Activated CD4-positive, CD25-positive, alpha-beta regulatory T cell treated with anti-CD3 and anti-CD28 coated beads, Interleukin-2, amount 50 U/mL, for 16 hours (primary cell): ENCODE data around the gene TFR2.

Experiments used
- DNase-seq: peaks from one replicate; pipeline ENCODE4 v3.0.0-alpha.2; 2020; ENCODE audit warnings: low read depth, low spot score

TFR2 gene

DNA sequence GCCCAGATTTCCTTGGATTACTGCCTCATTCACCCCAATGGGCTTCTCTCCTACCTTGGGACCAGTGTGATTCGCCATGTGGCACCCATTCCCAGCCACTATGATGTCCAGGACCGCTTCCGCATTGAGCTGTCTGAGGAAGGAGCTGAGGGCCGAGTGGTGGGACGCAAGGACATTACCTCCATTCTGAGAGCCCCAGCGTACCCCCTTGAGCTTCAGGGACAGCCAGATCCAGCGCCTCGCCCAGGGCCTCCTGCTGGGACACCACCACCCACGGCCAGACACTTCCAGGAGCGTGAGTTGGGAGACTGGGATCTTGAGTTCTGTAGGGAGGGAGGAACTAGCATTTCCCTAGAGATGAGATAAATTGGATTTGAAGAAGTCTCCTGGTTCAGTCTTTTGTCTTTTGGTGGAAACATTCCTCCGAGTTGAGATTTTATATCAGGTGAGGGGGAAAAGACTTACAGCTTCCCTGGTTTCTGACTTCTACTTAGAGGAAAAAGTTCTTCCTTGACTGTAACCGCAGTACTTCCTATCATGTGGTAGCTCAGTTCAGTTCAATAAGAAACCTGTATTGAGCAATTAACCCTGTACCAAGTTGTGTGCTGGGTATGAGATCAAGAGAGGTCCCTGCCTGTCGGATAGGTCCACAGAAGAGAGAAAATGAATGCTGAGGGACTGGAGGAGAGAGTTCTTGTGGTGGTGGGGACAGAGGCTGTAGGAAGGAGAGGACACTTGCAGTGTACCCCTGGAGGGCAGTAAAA is 27.8 kb downstream of the TFR2 start:
- no peak for DNase-seq

DNA sequence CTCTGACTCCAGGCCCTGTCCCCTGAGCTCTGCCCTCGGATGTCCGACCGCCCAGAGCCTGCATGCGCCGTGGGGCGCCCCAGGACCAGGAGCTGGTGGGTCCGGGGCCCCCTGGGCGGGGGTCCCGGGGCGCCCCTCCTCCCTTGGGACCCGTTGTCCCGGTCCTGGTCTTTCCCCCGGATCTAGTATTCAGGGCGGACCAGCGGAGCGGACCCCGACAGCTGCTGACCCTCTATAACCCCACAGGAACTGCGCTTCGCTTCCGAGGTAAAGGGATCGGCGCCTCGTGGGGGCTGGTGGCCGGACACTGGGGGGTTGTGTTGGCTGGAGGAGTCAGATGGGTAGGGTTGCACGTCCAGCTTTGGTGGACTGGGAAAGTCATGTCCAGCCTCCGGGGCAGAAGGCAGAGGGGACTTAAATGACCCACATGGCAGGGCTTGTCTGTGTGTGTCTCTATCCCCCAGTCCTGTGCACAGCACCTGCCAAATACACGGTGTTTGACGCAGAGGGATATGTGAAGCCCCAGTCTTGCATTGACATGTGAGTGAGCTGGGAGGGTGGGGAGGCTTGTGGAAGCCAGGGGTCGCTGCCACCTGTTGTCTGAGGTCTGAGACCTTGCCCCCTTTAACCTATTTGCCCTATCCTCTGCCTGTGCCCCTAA is 28.5 kb downstream of the TFR2 start:
- no peak for DNase-seq

DNA sequence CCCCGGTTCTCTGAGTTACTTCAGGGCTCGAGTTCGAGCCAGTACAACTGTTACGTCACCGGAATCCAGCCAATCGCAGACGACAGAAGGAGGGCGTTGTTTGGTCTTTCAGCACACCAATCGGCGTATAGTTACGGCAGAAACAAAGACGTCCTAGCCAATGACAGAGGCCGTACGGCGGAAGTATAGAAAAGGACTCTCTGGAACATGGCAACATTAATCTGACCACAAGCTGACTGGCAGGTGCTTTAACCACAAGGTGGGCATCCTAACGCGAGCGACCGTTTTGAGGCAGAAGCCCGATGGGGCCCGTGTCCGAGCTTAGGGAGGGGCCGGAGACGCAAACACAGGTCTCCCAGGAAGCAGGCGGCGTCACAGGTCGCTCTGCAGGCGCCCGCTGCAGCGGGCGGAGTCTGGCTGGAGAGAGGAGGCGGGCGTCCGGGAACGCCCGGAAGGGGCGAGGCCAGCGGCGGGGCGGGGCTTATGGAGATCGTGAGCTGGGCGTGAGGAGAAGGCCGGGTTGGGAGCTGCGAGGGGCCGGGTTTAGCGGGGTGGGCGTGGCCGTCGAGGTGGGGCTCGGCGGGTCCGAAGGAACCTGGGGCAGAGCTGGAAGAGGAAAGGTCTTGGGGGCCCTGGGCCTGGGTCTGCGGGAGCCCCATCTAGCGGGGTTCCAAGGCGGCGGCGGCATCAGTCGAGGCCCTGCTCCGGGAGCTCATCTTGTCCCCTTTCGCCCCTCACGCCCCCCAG is 29.2 kb downstream of the TFR2 start, which contains the start of gene MOSPD3:
MOSPD3 (plus strand) TSS at position 558 of the 747 bp plus-strand sequence. CDS start 252 bp downstream, outside the sequence.
- DNase-seq = peak; percentile 94

DNA sequence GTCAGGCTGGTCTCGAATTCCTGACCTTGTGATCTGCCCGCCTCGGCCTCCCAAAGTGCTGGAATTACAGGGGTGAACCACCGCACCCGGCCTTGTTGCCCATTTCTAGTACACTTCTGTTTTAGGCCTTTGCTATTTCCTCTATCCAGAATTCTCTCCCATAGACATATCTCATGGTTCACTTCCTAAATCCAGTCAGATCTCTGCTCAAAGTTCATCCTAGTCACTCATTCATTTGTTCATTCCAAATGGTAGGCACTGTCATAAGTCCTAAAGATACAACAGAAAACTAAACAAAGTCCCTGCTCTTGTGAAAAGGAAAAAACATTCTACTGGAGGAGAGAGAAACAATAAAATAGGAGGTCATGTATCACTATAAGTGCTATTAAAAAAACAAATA is 31.4 kb downstream of the TFR2 start:
- DNase-seq = no peak

DNA sequence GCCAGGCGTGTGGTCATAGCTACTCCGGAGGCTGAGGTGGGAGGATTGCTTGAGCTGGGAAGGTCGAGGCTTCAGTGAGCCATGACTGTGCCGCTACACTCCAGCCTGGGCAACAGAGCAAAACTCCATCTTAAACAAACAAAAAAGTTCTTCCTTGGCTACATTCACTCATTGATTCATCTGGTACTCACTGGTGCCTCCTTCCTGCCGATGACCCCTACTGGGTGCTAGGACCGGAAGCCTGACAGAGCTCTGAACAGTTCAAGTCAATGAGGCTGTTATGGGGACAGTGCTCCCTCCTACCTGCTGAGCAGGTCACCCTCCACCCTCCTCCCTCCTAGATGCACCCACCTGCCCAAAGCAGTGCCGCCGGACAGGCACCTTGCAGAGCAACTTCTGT is 34.2 kb downstream of the TFR2 start:
- no peak for DNase-seq

DNA sequence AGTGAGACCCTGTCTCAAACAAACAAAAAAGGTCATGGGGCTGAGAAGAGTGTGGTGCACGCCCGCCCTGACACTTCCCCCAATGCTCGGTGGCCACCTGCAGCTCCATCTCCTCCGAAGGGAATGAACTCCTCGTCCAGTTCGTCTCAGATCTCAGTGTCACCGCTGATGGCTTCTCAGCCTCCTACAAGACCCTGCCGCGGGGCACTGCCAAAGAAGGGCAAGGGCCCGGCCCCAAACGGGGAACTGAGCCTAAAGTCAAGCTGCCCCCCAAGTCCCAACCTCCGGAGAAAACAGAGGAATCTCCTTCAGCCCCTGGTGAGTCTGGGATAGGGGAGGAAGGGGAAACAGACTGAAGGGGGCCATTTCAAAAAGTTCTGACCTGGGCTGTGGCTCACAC is 35.0 kb downstream of the TFR2 start:
- DNase-seq = no peak

DNA sequence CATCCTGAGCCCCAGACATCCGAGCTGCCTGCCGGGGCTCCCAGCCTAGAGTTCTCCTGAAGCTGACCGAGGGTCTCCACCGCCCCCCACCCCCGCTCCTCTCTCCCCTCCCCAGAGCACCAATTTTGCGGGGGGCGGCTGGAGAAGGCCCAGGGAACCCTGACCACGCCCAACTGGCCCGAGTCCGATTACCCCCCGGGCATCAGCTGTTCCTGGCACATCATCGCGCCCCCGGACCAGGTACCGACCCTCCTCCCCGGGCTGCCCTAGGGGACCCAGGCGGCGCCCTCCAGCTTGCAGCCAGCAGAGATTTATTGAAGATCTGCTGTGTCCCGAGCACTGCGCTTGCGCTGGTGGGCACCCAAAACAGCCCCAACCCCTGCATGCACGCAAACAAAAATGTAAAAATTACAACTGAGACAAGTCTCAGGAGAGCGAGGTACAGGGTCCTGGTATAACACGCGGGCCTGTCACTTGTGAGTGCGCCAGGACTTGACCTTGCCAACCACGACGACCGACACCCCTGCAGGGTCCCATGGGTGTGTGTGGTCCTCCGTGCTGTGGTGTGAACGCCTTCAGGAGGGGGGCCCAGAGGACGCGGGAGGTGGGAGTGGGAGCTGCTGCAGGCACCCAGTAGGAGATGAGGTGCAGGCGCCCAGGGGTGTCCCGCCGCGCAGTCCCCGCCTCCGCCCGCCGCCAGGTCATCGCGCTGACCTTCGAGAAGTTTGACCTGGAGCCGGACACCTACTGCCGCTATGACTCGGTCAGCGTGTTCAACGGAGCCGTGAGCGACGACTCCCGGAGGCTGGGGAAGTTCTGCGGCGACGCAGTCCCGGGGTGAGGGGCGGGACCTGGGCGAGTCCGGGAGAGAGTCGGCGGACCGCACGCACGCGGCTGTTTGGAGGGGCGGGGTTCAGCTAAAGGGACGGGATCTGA is 36.1 kb downstream of the TFR2 start:
- DNase-seq = no peak

DNA sequence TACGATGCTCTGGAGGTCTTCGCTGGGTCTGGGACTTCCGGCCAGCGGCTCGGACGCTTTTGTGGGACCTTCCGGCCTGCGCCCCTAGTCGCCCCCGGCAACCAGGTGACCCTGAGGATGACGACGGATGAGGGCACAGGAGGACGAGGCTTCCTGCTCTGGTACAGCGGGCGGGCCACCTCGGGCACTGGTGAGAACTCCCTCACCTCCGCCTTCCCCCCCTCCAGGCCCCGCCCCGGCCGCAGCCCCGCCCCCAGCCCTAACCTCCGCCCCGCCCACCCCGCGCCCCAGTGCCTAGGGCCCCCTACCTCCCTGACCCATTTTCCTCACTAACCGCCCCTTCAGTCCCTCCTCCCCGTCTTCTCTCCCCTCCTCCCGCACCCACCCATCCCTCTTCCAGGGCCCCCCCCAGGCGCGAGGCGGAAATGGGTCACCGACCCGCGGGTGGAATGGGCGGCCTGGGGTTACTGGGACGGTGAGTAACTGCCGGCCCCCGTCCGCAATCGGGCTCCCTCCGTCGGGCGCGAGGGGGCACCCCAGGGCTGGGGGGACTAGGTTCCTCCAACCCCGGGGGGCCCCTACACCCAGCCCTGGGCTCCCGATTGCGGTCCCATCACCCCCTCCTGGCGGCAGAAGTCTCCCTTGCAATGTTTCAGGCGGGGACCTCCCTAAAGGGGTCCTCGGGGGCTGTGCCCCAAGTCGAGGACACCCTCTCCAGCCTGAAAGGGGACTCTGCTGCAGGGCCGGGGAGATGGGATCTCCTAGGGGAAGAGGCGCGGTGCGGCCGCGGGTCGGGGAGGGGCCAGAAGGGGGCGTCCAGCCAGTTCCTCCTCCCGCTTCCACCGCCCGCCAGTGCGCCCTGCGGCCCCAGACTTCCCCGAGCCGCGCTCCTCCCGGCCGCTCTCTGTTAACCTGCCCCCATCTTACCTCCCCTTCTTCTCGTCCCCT is 37.0 kb downstream of the TFR2 start:
- peak; percentile 44 for DNase-seq

DNA sequence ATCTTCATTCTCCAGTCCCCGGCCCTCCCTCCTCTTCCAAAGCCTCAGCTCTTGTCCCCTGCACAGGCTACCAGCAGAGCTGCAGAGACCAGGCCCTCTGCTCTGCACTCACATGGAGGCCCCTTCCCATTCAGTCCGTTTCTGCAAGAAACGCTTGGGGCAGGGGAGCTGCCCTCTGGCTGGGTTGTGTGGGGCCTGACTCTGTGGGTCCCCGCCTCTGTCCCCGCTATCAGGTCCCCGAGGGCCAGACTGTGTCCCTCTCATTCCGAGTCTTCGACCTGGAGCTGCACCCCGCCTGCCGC is 37.7 kb downstream of the TFR2 start:
- no peak for DNase-seq

DNA sequence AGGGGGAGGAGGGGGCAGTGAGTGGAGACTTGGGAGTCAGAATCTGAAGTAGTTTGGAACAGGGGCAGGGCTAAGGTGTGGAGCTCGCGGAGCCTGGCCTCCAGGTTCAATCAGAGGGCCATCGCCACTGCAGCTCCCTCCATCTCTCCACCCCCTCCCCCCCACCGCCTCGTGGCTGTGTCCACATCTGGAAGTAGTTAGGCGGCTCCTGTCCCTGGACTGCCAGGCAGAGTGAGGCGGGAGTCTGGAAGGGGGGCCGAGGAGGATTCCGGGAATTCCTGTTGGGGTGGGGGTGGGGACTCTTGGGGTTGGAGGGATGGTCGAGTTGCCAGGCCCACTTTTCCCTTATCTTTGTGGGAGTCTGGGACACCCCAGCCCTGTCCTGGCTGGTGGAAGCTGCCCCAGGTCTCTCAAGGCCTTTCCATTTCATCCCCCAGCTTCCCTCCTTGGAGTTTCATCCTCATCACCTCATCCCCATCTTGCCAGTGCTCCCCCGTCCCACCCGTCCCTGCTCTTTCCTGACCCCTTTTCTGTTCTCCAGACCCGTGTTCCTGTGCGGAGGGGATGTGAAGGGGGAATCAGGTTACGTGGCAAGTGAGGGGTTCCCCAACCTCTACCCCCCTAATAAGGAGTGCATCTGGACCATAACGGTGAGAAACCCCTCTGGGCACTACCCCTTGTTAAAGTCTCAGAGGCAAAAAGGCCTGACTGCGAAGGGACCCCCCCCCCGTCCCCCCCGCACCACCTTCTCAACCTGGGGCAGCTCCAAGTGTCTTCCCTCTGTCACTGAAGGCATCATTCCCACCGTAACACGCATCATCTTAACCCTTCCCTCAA is 38.2 kb downstream of the TFR2 start:
- DNase-seq = no peak

DNA sequence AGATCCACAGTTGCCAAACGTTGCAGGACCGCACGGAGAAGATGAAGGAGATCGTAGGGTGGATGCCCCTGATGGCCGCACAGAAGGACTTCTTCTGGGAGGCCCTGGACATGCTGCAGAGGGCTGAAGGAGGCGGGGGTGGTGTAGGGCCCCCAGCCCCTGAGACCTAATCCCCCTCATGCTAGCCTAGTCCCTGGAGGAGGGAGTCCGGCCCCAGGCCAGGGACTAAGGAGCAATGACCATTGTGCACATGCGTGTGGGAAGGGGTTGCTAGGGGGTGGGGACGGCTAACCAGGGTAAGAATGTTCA is 40.7 kb downstream of the TFR2 start:
- DNase-seq = no peak

DNA sequence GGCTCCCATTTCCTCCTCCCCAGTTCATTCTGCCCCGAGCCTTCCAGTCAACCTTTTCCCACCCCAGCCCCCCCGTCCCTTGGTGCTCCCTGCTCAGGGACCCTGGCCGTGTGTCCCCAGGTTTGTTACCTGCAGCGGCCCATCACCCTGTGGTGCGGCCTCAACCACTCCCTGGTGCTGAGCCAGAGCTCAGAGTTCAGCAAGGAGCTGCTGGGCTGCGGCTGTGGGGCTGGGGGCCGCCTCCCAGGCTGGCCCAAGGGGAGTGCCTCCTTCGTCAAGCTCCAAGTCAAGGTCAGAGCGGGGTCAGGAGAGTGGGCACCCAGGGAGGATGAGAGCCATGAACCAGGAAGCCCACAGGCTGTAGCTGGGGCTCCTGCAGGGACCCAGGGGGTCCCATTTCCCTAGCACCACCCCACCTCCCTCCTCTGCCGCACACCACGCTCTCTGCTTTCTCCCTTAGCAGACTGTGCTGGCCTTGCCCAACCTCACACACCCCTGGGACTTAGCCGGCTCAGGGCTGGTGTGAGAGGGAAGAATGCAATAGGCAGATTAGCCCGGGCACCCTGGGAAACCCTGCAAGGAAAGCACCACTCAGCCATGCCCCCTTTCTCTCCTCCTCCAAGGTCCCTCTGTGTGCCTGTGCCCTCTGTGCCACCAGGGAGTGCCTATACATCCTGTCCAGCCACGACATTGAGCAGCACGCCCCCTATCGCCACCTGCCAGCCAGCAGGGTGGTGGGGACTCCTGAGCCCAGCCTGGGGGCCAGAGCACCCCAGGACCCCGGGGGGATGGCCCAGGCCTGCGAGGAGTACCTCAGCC is 41.2 kb downstream of the TFR2 start:
- no peak for DNase-seq

DNA sequence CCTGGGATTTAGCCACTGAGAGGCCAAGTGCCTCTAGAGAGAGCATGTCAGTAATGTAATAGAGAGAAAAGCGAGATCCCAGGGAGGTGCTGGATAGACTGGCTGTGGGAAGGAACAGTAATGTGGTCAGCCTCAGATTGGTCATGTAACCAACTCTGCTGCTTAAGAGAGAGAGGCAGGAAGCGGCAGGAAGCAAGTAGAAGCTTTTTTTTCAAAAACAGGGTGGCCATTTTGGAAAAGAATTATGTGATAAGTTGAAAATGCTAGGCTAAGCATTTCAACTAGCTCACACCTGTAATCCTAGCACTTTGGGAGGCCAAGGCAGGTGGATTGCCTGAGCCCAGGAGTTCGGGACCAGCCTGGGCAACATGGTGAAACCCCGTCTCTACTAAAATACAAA is 42.9 kb downstream of the TFR2 start:
- DNase-seq = no peak

DNA sequence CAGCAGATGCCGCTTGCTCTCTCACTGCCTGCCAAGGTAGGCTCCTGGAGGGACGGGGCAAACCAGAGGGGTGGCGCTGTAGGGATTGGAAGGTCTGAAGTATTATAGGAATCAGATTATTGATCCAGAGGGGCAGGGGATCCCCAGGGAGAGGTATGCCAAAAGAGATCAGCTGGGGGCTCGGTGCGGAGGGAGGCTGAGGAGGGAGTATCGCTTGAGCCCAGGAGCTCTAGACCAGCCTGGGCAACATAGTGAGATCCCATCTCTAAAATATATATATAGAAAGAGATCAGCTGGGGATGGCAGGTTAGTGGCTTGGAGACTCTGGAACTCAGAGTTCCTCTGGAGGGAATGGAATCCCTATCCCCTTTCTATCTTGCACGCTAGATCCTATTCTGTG is 46.2 kb downstream of the TFR2 start:
- no peak for DNase-seq

DNA sequence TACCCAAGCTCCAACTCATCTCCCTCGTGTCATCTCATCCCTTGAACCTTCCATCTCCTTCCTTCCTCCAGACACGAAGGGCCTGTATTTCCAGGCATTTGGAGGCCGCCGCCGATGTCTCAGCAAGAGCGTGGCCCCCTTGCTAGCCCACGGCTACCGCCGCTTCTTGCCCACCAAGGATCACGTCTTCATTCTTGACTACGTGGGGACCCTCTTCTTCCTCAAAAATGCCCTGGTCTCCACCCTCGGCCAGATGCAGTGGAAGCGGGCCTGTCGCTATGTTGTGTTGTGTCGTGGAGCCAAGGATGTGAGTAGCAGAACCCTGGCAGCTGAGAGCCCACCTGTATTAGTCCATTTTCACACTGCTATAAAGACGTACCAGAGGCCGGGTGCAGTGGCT is 49.8 kb downstream of the TFR2 start:
- no peak for DNase-seq

DNA sequence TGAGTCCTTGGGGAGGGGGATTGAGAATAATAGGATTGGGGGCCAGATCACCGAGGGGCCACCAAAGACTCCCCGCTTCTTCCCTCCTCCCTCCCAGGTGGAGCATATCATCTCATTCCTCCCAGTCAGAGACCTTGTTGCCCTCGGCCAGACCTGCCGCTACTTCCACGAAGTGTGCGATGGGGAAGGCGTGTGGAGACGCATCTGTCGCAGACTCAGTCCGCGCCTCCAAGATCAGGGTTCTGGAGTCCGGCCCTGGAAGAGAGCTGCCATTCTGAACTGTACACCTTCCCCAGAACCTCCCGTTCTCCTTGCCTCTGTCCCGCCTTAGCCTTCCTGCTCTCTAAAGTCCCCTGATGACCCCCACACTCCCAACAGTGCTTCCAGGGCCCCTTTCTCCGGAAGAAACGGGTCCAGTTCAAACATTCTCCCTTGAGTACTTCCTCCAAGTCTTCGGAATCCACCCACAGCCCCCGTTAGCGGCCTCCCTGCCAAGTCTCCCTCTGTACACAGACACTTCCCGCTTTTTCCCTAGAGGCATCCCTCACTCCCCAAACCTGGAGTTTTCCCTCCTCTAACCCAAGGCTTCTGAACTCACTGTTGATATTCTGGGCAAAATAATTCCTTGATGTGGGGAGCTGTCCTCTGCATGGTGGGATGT is 51.1 kb downstream of the TFR2 start:
- no peak for DNase-seq

DNA sequence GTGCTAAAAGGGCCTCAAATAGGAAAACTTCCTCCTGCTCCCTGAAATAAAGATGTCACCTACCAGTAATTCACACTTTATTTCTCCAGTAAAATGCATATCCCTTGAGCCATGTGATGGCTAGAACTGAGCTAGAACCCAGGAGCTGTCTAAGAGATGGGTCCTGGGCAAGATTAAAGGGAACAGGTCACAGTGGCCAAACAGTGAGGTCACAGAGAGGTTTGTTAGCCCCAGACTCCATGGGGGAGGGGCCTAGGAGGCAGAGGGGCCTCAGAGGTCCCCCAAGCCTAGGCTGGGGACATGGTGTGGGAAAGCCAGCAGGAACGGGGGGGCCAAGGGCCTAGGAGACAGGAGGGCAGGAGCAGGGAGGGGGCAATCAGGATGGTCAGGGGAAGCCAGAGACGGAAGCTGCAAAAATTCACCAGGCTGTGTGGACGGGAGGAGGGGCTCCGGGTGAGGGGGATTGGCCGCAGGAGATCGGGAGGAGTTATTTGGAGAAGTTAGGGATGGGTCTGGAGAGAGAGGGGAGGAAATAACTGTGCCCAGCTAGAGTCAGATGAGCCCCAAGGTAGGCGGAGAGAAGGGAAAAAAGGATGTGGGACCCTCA is 51.9 kb downstream of the TFR2 start:
- DNase-seq = no peak

DNA sequence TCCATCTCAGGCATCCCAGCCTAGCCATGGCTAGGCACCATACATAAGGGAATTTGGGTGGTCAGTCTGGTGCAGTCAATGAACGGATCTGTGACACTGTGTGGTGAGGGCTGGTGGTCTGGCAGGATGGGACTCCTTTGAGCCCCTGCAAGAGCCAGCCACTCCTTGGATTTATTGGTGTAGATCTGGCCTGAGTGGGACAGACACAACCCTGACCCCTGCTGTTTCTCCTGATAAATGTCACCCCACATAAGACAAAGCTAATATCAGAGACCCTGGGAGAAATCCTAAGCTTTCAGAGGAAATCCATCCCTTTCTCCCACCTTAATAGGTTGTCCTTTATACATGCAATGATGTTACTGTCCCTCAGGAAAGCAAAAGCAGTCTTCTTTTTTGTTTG is 52.9 kb downstream of the TFR2 start:
- DNase-seq = no peak
